Mesothelial cell of epicardium (in vitro differentiated cells): Measurements from ENCODE around the gene CEP152. TPM values are rescaled to one million over a fixed set of nuclear protein-coding genes. Genes with fewer than 3 reads are reported as not detected.
"Not testable (repeated sequence)": the region's sequence is repeated elsewhere in the genome, so short reads cannot be mapped to it uniquely, and the experiment has no call there.

Source experiments
- DNase-seq, 2 experiments: peaks; one replicate each; pipeline ENCODE4 v3.0.0; 2021; ENCODE audit warnings: low spot score in 2 of 2; ENCODE audit not compliant: unreplicated experiment in 2 of 2
- H3K27ac Mint-ChIP-seq: 2 replicates; pipeline ENCODE4 v1.8.0; 2021; ENCODE audit warnings: mixed read lengths
- H3K27me3 Mint-ChIP-seq: 2 replicates; pipeline ENCODE4 v1.8.0; 2021; ENCODE audit warnings: low read depth, mixed read lengths
- H3K36me3 Mint-ChIP-seq: 2 replicates; pipeline ENCODE4 v1.8.0; 2021; ENCODE audit warnings: mixed read lengths
- H3K4me1 Mint-ChIP-seq: 2 replicates; pipeline ENCODE4 v1.8.0; 2021; ENCODE audit warnings: mixed read lengths
- H3K4me3 Mint-ChIP-seq: 2 replicates; pipeline ENCODE4 v1.8.0; 2021; ENCODE audit warnings: mild to moderate bottlenecking, moderate library complexity, mixed read lengths
- H3K9me3 Mint-ChIP-seq: 2 replicates; pipeline ENCODE4 v1.8.0; 2021; ENCODE audit warnings: mixed read lengths
- CTCF ChIP-seq: fragments of 200-600 bp; sonication (generic); IDR thresholded peaks from one replicate; pipeline ENCODE4 v1.5.0; 2021; ENCODE audit warnings: antibody characterized with exemption; ENCODE audit not compliant: unreplicated experiment
- total RNA-seq: library from RNA; stranded (reverse); gene quantifications from 3 replicates; pipeline ENCODE4 v1.2.1, GENCODE V29; 2021

The CEP152 gene
- total RNA-seq, 1 donor from 2014 or later, result 7.6 TPM

- peaks cover 6% of the 10 kb centered on the region for H3K36me3 Mint-ChIP-seq
- no peak for DNase-seq
- no peak for TF ChIP-seq CTCF
- H3K4me1 Mint-ChIP-seq, result peaks cover 16% of the 10 kb centered on the region
- H3K27me3 Mint-ChIP-seq, result no peaks in the 10 kb centered on the region
- H3K9me3 Mint-ChIP-seq, result no peaks in the 10 kb centered on the region
- no peak overlapping the region for H3K4me3 Mint-ChIP-seq
- H3K27ac Mint-ChIP-seq, result no peak overlapping the region
Measured at GRCh38 chr15:48796930-48797329, 13.9 kb downstream of the CEP152 start.

- DNase-seq, result no peak
- Mint-ChIP-seq H3K27ac (no peak overlapping the region), H3K4me3 (no peak overlapping the region), H3K27me3 (no peaks in the 10 kb centered on the region), H3K9me3 (no peaks in the 10 kb centered on the region), H3K4me1 (peaks cover 16% of the 10 kb centered on the region), H3K36me3 (peaks cover 6% of the 10 kb centered on the region)
- no peak for TF ChIP-seq CTCF
Measured at GRCh38 chr15:48796521-48796920, 14.3 kb downstream of the CEP152 start.

DNA sequence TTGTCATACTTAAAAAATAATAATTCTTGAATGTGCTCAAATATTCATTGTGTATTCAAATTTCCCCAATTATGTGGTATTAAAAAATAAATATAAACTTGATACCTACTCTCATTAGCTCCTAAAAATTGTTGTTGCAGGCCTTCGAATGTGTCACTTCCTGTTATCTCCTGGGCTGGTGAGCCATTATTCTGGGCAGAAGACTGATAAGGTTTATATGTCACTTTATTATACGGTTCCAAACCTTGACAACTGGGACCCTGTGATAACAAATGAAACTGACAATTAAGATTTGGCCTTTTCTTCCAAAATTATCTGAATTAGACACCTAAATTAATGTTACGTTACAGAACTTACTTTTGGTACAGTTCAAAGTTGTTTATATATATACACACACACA lies 15.0 kb downstream of the CEP152 start:
- peaks cover 16% of the 10 kb centered on the region for H3K4me1 Mint-ChIP-seq
- TF ChIP-seq CTCF, result no peak
- DNase-seq, result no peak
- H3K36me3 Mint-ChIP-seq, result peaks cover 6% of the 10 kb centered on the region
- no peaks in the 10 kb centered on the region for H3K9me3 Mint-ChIP-seq
- no peak overlapping the region for H3K4me3 Mint-ChIP-seq
- H3K27ac Mint-ChIP-seq, result no peak overlapping the region
- no peaks in the 10 kb centered on the region for H3K27me3 Mint-ChIP-seq

DNA sequence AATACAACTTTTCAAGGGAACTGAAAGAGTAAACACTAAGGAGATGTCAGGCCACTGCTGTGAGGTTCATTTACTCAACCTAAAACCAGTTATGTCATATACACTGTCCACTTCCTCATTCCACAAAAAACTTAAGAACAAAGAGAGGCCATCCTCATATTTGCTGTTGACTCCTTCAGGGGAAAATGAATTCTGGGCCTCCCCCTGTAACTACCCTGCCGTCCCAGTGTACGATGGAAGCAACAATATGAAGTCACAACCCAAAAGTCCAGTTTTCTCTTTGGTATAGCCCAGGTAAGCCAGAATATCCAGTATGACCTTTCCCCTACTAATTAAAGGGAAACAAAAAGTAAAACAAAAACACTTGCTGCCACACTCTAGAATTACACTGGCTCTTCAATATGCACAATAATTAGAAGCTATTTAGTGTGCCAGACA lies 16.2 kb downstream of the CEP152 start:
- Mint-ChIP-seq H3K27me3 (no peaks in the 10 kb centered on the region), H3K27ac (peak overlapping the region; percentile 89), H3K4me3 (no peak overlapping the region), H3K36me3 (peaks cover 12% of the 10 kb centered on the region), H3K4me1 (peaks cover 8% of the 10 kb centered on the region), H3K9me3 (no peaks in the 10 kb centered on the region)
- DNase-seq, result no peak
- TF ChIP-seq CTCF, result no peak

- Mint-ChIP-seq H3K4me1 (peaks cover 8% of the 10 kb centered on the region), H3K36me3 (peaks cover 18% of the 10 kb centered on the region), H3K27ac (no peak overlapping the region), H3K27me3 (no peaks in the 10 kb centered on the region), H3K4me3 (no peak overlapping the region), H3K9me3 (no peaks in the 10 kb centered on the region)
- no peak for TF ChIP-seq CTCF
- DNase-seq, result no peak
Measured at GRCh38 chr15:48792408-48792807, 18.5 kb downstream of the CEP152 start.

DNA sequence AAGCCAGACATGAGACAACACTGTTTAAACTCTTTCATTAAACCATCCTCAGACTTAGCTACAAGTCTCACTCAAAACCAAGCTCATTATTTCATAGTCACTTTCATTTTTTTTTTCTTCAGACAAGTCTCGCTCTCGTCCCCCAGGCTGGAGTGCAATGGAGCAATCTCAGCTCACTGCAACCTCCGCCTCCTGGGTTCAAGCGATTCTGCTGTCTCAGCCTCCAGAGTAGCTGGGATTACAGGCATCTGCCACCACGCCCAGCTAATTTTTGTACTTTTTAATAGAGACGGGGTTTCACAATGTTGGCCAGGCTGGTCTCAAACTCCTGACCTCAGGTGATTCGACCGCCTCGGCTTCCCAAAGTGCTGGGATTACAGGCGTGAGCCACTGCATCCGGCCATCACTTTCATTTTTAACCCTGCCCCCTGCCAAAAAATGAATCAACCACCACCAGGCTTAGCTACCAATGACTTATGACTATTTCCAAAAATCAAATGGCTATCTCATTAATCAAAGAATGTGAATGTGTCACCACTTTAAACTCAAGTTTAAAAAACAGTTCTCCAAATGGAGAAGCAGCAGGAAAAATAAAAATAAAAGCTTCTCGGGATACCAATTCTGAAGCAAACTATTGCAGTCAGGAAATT lies 20.3 kb downstream of the CEP152 start:
- not testable (repeated sequence) for DNase-seq, H3K4me1 Mint-ChIP-seq, H3K9me3 Mint-ChIP-seq, H3K27ac Mint-ChIP-seq, H3K27me3 Mint-ChIP-seq, H3K4me3 Mint-ChIP-seq
- H3K36me3 Mint-ChIP-seq, result peaks cover 18% of the 10 kb centered on the region
